Mesodermal cell (in vitro differentiated cells): ENCODE data around the gene ESRRA.
A peak's percentile ranks its signal among the peaks of the same experiment; 100 is the strongest.

Experiments used
- H3K27ac ChIP-seq: 2 replicates; pipeline ENCODE4 v1.7.0; 2013; ENCODE audit warnings: mild to moderate bottlenecking, low read depth, low read length, moderate library complexity; ENCODE audit not compliant: severe bottlenecking
- H3K36me3 ChIP-seq: 2 replicates; pipeline ENCODE4 v1.7.1; 2013; ENCODE audit warnings: mild to moderate bottlenecking, low read length, moderate library complexity; ENCODE audit not compliant: control insufficient read depth, insufficient read depth
- H3K4me1 ChIP-seq: one replicate; pipeline ENCODE4 v1.7.1; 2013; ENCODE audit warnings: mild to moderate bottlenecking, low read length; ENCODE audit not compliant: insufficient read depth, control insufficient read depth, poor library complexity, severe bottlenecking
- H3K4me3 ChIP-seq: 2 replicates; pipeline ENCODE4 v1.7.0; 2013; ENCODE audit warnings: low read length, control low read depth, mild to moderate bottlenecking; ENCODE audit not compliant: insufficient read depth, poor library complexity, severe bottlenecking; ENCODE audit errors: extremely low read depth
- H3K9me3 ChIP-seq: 2 replicates; pipeline ENCODE4 v1.7.1; 2013; ENCODE audit warnings: mild to moderate bottlenecking, low read length, moderate library complexity; ENCODE audit not compliant: control insufficient read depth
- WGBS, 2 experiments: methylation state at CpG; one replicate each; pipeline ENCODE4 v1.1.5; 2013; ENCODE audit warnings: missing lambda C conversion rate in 2 of 2; ENCODE audit not compliant: insufficient coverage in 2 of 2; 5-methylcytosine and 5-hydroxymethylcytosine counted together

ESRRA gene

GRCh38 chr11:64275841-64276240 lies 29.5 kb upstream of the ESRRA start:
- H3K4me1 ChIP-seq: peaks cover 7% of the 10 kb centered on the region
- no peak overlapping the region for H3K4me3 ChIP-seq
- peaks cover 30% of the 10 kb centered on the region for H3K36me3 ChIP-seq
- WGBS, 2 experiments: 100% methylated on average over 1 of the region's 2 CpGs; no CpG with 5 or more reads in 1 of the 2 experiments
- H3K27ac ChIP-seq: no peak overlapping the region
- no peaks in the 10 kb centered on the region for H3K9me3 ChIP-seq

- H3K4me3 ChIP-seq: no peak overlapping the region
- peaks cover 5% of the 10 kb centered on the region for H3K4me1 ChIP-seq
- H3K9me3 ChIP-seq: no peaks in the 10 kb centered on the region
- H3K27ac ChIP-seq: no peak overlapping the region
- WGBS, 2 experiments: 86 to 89% methylated on average over 13 to 16 of the region's 17 CpGs
- peaks cover 30% of the 10 kb centered on the region for H3K36me3 ChIP-seq
Measured at GRCh38 chr11:64276653-64277431, 28.5 kb upstream of the ESRRA start.

GRCh38 chr11:64278576-64279190 lies 26.6 kb upstream of the ESRRA start:
- no peak overlapping the region for H3K27ac ChIP-seq
- WGBS, 2 experiments: 80 to 88% methylated on average over 8 of the region's 8 CpGs
- H3K36me3 ChIP-seq: peaks cover 38% of the 10 kb centered on the region
- peaks cover 7% of the 10 kb centered on the region for H3K4me1 ChIP-seq
- no peak overlapping the region for H3K4me3 ChIP-seq
- H3K9me3 ChIP-seq: no peaks in the 10 kb centered on the region

DNA sequence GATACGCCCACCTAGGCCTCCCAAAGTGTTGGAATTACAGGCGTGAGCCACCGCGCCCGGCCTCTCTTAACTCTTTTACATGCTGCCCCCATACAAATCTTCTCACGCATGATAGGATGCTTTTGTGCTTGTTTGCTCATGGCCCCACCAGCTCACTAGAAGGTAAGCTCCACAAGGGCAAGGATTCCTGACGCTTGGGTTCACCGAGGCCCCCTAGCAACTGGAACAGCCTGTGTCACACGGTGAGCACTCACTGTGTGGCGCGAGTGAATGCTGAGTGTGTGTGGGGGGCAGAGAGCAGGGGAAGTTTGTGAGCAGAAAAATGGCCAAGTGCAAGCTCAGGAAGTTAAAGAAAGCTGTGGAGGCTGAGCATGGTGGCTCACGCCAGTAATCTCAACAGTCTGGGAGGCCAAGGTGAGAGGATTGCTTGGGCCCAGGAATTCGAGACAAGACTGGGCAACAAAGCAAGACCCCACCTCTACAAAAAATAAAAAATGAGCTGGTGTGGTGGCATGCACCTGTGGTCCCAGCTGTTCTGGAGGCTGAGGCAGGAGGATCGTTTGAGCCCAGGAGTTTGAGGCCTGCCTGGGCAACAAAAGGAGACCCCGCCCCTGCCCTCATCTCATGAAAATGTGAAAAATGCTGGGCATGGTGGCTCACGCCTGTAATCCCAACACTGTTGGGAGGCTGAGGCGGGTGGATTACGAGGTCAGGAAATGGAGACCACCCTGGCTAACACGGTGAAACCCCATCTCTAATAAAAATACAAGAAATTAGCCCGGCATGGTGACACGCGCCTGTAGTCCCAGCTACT lies 23.2 kb upstream of the ESRRA start:
- peaks cover 25% of the 10 kb centered on the region for H3K36me3 ChIP-seq
- H3K27ac ChIP-seq: no peak overlapping the region
- no peaks in the 10 kb centered on the region for H3K9me3 ChIP-seq
- 89 to 94% methylated on average over 18 of the region's 22 CpGs for WGBS, 2 experiments
- no peak overlapping the region for H3K4me3 ChIP-seq
- H3K4me1 ChIP-seq: peaks cover 8% of the 10 kb centered on the region

- H3K4me3 ChIP-seq: no peak overlapping the region
- H3K9me3 ChIP-seq: no peaks in the 10 kb centered on the region
- WGBS, 2 experiments: 96 to 100% methylated on average over 3 of the region's 3 CpGs
- no peak overlapping the region for H3K27ac ChIP-seq
- H3K36me3 ChIP-seq: peaks cover 20% of the 10 kb centered on the region
- H3K4me1 ChIP-seq: peaks cover 8% of the 10 kb centered on the region
Measured at GRCh38 chr11:64283092-64283491, 22.2 kb upstream of the ESRRA start.

- Histone ChIP-seq H3K27ac (peak within 1 kb of the TSS; percentile 88), H3K9me3 (no peaks in the 10 kb centered on the region), H3K36me3 (peaks cover 11% of the 10 kb centered on the region), H3K4me1 (peaks cover 8% of the 10 kb centered on the region), H3K4me3 (peak within 1 kb of the TSS; percentile 66)
- WGBS, 2 experiments: 12 to 13% methylated on average over 32 to 39 of the region's 44 CpGs
Measured at GRCh38 chr11:64284048-64284961, 21.0 kb upstream of the ESRRA start, which contains the start of gene BAD. TSS of gene BAD (minus strand) at chr11:64284665. CDS start at chr11:64284368, 297 bp downstream.

DNA sequence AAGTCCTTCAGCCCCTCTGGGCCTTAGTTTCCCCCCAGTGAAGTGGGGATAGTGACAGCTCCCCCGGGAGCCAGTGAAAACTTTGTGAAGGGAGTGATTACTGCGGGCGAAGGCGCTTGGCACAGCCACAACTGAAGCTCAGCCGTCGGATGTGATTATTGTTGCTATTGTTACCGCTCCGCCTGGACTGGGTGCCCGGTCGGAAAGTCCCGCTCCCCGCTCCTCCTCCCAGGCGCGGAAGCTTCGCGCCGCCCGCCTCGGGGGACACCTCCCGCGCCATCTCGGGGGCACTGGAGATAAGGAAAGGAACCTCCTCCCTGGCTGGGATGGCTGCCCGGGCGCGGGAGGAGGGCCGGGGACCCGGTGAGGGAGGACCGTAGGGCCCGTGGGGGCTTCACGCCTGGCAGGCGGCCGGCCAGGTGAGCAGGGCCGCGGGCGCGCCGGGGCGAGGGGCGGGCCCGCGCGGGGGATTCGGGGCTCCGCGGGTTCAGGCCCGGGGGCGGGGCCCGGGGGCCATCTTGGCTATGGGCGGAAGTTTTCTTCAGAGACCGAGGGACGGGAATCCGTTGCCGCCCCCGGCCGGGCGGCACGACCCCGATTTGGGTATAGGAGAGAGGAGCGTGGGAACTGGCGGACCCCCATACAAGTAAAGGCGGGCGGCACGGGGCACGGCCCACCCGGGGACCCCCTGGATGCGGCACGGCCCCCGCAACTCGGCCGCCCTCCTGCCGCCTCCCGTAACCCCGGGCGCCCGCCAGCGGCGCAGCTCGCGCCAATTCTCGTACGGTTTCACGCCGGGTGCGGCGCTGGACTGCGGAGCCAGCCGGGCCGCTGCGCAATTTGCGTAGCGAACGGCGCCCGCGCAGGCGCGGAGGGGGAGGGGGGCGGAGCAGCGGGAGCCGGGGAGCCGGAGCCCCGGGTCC lies 20.1 kb upstream of the ESRRA start, which contains the start of gene GPR137:
GPR137 (plus strand) TSS at position 887 of the 923 bp plus-strand sequence. CDS start 677 bp downstream, outside the sequence.
- WGBS, 2 experiments: 1 to 2% methylated on average over 48 to 64 of the region's 102 CpGs

DNA sequence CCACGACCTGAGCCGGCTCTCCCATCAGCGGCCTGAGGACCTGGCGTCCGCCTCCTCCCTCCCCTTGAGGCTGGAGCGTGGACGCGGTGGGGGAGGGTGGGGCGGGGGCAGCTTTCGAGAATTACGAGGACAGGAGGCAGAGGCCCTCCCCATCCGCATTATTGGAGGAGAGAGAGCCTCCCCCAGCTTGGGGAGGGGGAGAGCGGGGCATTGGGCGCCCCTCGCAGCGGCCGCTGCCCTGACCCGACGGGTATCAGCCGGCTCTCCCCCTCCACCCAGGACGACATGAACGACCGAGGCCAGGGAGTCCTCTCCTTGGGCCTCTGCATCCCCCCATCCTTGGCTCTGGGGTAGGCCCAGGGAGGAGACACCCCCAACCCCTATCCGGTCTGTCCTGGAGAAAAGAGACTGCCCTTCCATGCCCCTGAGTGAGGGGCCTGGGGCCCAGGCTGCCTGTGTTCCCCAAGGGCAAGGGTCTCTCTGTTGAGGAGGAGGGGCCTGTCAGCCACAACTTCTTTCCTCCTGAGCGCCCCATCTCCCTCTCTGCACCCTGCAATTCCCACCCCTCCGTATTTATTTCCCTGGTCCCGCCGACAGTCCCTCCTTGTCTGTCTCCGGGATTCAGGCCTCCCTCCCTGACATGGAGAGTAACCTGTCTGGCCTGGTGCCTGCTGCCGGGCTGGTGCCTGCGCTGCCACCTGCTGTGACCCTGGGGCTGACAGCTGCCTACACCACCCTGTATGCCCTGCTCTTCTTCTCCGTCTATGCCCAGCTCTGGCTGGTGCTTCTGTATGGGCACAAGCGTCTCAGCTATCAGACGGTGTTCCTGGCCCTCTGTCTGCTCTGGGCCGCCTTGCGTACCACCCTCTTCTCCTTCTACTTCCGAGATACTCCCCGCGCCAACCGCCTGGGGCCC lies 19.2 kb upstream of the ESRRA start:
- Histone ChIP-seq H3K4me1 (peaks cover 8% of the 10 kb centered on the region), H3K27ac (no peak overlapping the region), H3K9me3 (no peaks in the 10 kb centered on the region), H3K4me3 (peak overlapping the region; percentile 66), H3K36me3 (peaks cover 11% of the 10 kb centered on the region)
- 55 to 81% methylated on average over 16 of the region's 40 CpGs for WGBS, 2 experiments

More for the DNA sequence above, 20.1 kb upstream of the ESRRA start, which contains the start of gene GPR137:
- Histone ChIP-seq H3K36me3 (peaks cover 11% of the 10 kb centered on the region), H3K27ac (peak within 1 kb of the TSS; percentile 88), H3K4me1 (peaks cover 8% of the 10 kb centered on the region), H3K9me3 (no peaks in the 10 kb centered on the region), H3K4me3 (peak within 1 kb of the TSS; percentile 66)
